ENCODE results near the gene SNRPA1. TPM values are rescaled to one million over a fixed set of nuclear protein-coding genes. Genes with fewer than 3 reads are reported as not detected.

SNRPA1 gene
- total and polyA plus RNA-seq, 2 donors (not counting 1 experiment from before 2014, with no cell fraction given): 97.7 to 113 TPM

- Histone ChIP-seq H3K9me3 (ENCODE audit: control extremely low read depth in 1 of 3, control insufficient read depth in 2 of 3, insufficient read depth in 1 of 3, low read length in 2 of 3) (no peaks in the 10 kb centered on the region), H3K27me3 (replicated peaks in 1 of 4; ENCODE audit: control extremely low read depth in 1 of 4, control insufficient read depth in 3 of 4, insufficient read depth in 4 of 4, low read length in 3 of 4) (no peaks in the 10 kb centered on the region), H2AFZ (ENCODE audit: insufficient read depth, low read depth, low read length, poor library complexity, severe bottlenecking) (no peak overlapping the region), H3K4me2 (replicated peaks; ENCODE audit: low read depth, low read length, poor library complexity, severe bottlenecking) (no peak overlapping the region), H3K4me1 (ENCODE audit: control insufficient read depth in 2 of 2, insufficient read depth in 2 of 2, low read length in 2 of 2) (no peaks in the 10 kb centered on the region), H3K79me2 (ENCODE audit: control insufficient read depth, insufficient read depth, low read length) (no peaks in the 10 kb centered on the region), H3K36me3 (replicated peaks in 1 of 2; ENCODE audit: control extremely low read depth in 1 of 2, control insufficient read depth in 1 of 2, extremely low read depth in 1 of 2, insufficient read depth in 2 of 2, low read length in 1 of 2) (no peaks in the 10 kb centered on the region), H3K4me3 (ENCODE audit: control extremely low read depth in 1 of 5, extremely low read depth in 1 of 5, insufficient read depth in 1 of 5, low read depth in 2 of 5, low read length in 4 of 5) (no peak overlapping the region), H3K9ac (ENCODE audit: low read length) (no peak overlapping the region), H3K27ac (ENCODE audit: low read length in 2 of 2) (no peak overlapping the region), H4K20me1 (ENCODE audit: control insufficient read depth, insufficient read depth, low read length, poor library complexity, severe bottlenecking) (no peaks in the 10 kb centered on the region)
- ChIA-PET CTCF (interaction anchor here (1.4 kb wide), 1 partner anchor 17 kb away, joined by 4 read pairs; no protein-coding TSS in a partner anchor), POLR2A (no interaction called here)
- ATAC-seq (ENCODE audit: low read depth): no peak
- intact Hi-C loops (cut with micrococcal nuclease): no loop called here
- WGBS (ENCODE audit: insufficient coverage): 91% methylated on average over 8 of the region's 8 CpGs
- no peak overlapping the region for H3K27ac Mint-ChIP-seq
- DNase-seq: no peak
- TF ChIP-seq EZH2 (IDR thresholded peaks at IDR 0.05; ENCODE audit: borderline replicate concordance, insufficient read depth, low read depth, low read length, poor library complexity, severe bottlenecking): no peak
- no peak for TF ChIP-seq CTCF (IDR thresholded peaks at IDR 0.05)
- H3K27me3 Mint-ChIP-seq: no peaks in the 10 kb centered on the region
- no peaks in the 10 kb centered on the region for H3K4me1 Mint-ChIP-seq
- H3K9me3 Mint-ChIP-seq (ENCODE audit: insufficient read depth): no peaks in the 10 kb centered on the region
- no peak overlapping the region for H3K4me3 Mint-ChIP-seq
These were observed 10.8 kb upstream of the SNRPA1 start for GRCh38 chr15:101305820-101306255.

GRCh38 chr15:101303408-101303807 lies 8.4 kb upstream of the SNRPA1 start:
- no peak overlapping the region for H3K4me3 ChIP-seq (ENCODE audit: control extremely low read depth in 1 of 5, extremely low read depth in 1 of 5, insufficient read depth in 1 of 5, low read depth in 2 of 5, low read length in 4 of 5)
- intact Hi-C loops (cut with micrococcal nuclease): no loop called here
- H2AFZ ChIP-seq (ENCODE audit: insufficient read depth, low read depth, low read length, poor library complexity, severe bottlenecking): no peak overlapping the region
- no peaks in the 10 kb centered on the region for H3K4me1 Mint-ChIP-seq
- no peaks in the 10 kb centered on the region for H4K20me1 ChIP-seq (ENCODE audit: control insufficient read depth, insufficient read depth, low read length, poor library complexity, severe bottlenecking)
- H3K27me3 Mint-ChIP-seq: no peaks in the 10 kb centered on the region
- CTCF ChIA-PET: interaction anchor here (0.7 to 13.9 kb wide), 9 partner anchors 8 to 351 kb away, joined by 3 to 159 read pairs (median 7); partner anchors contain the start of gene SNRPA1
- TF ChIP-seq CTCF (IDR thresholded peaks at IDR 0.05): no peak
- no peak for TF ChIP-seq EZH2 (IDR thresholded peaks at IDR 0.05; ENCODE audit: borderline replicate concordance, insufficient read depth, low read depth, low read length, poor library complexity, severe bottlenecking)
- H3K4me2 ChIP-seq (replicated peaks; ENCODE audit: low read depth, low read length, poor library complexity, severe bottlenecking): no peak overlapping the region
- H3K27ac ChIP-seq (ENCODE audit: low read length in 2 of 2): no peak overlapping the region
- H3K9me3 Mint-ChIP-seq (ENCODE audit: insufficient read depth): no peaks in the 10 kb centered on the region
- POLR2A ChIA-PET: no interaction called here
- H3K27me3 ChIP-seq (replicated peaks in 1 of 4; ENCODE audit: control extremely low read depth in 1 of 4, control insufficient read depth in 3 of 4, insufficient read depth in 4 of 4, low read length in 3 of 4): no peaks in the 10 kb centered on the region
- H3K4me1 ChIP-seq (ENCODE audit: control insufficient read depth in 2 of 2, insufficient read depth in 2 of 2, low read length in 2 of 2): no peaks in the 10 kb centered on the region
- no peak overlapping the region for H3K4me3 Mint-ChIP-seq
- H3K79me2 ChIP-seq (ENCODE audit: control insufficient read depth, insufficient read depth, low read length): peaks cover 4% of the 10 kb centered on the region
- WGBS (ENCODE audit: insufficient coverage): 79% methylated on average over 4 of the region's 4 CpGs
- ATAC-seq (ENCODE audit: low read depth) (no peak), DNase-seq (no peak)
- H3K9me3 ChIP-seq (ENCODE audit: control extremely low read depth in 1 of 3, control insufficient read depth in 2 of 3, insufficient read depth in 1 of 3, low read length in 2 of 3): no peaks in the 10 kb centered on the region
- no peaks in the 10 kb centered on the region for H3K36me3 ChIP-seq (replicated peaks in 1 of 2; ENCODE audit: control extremely low read depth in 1 of 2, control insufficient read depth in 1 of 2, extremely low read depth in 1 of 2, insufficient read depth in 2 of 2, low read length in 1 of 2)
- H3K9ac ChIP-seq (ENCODE audit: low read length): no peak overlapping the region
- H3K27ac Mint-ChIP-seq: no peak overlapping the region

All from B cell (primary cell).